Astrocyte (in vitro differentiated cells and primary cell): ENCODE measurements around the gene MTMR6. TPM values are rescaled to one million over a fixed set of nuclear protein-coding genes. Genes with fewer than 3 reads are reported as not detected.
A peak's percentile ranks its signal among the peaks of the same experiment; 100 is the strongest.

Source experiments
- DNase-seq: peaks from one replicate; pipeline ENCODE4 v3.0.0-alpha.2; 2010; ENCODE audit warnings: low read depth
- FAIRE-seq: peaks from 2 replicates; lab custom pipeline; 2011; peaks lifted over from hg19 to GRCh38; lab: Jason Lieb, UNC
- H2AFZ ChIP-seq: 2 replicates; pipeline ENCODE4 v1.6.0; 2012; ENCODE audit warnings: low read depth, low read length, inconsistent platforms
- H3K27ac ChIP-seq: 2 replicates; pipeline ENCODE4 v1.5.1; 2011; ENCODE audit warnings: low read depth, low read length, inconsistent platforms
- H3K27me3 ChIP-seq: 2 replicates; pipeline ENCODE4 v1.6.0; 2011; ENCODE audit warnings: low read length, inconsistent platforms; ENCODE audit not compliant: insufficient read depth
- H3K36me3 ChIP-seq: 2 replicates; pipeline ENCODE4 v1.5.1; 2011; ENCODE audit warnings: low read length, inconsistent platforms; ENCODE audit not compliant: insufficient read depth
- H3K4me1 ChIP-seq: 2 replicates; pipeline ENCODE4 v1.5.1; 2011; ENCODE audit warnings: low read length, inconsistent platforms; ENCODE audit not compliant: insufficient read depth
- H3K4me2 ChIP-seq: 2 replicates; pipeline ENCODE4 v1.6.0; 2012; ENCODE audit warnings: low read length, inconsistent platforms
- H3K4me3 ChIP-seq: 2 replicates; pipeline ENCODE4 v1.5.1; 2011; ENCODE audit warnings: low read depth, mild to moderate bottlenecking, low read length, inconsistent platforms; ENCODE audit not compliant: insufficient read depth
- H3K79me2 ChIP-seq: 2 replicates; pipeline ENCODE4 v1.6.0; 2012; ENCODE audit warnings: mild to moderate bottlenecking, low read length, inconsistent platforms; ENCODE audit not compliant: insufficient read depth
- H3K9ac ChIP-seq: 2 replicates; pipeline ENCODE4 v1.6.0; 2012; ENCODE audit warnings: mild to moderate bottlenecking, low read length, inconsistent platforms
- H3K9me3 ChIP-seq: 2 replicates; pipeline ENCODE4 v1.5.1; 2012; ENCODE audit warnings: low read depth, mild to moderate bottlenecking, low read length, inconsistent platforms; ENCODE audit not compliant: insufficient read depth
- H4K20me1 ChIP-seq: 2 replicates; pipeline ENCODE4 v1.6.0; 2012; ENCODE audit warnings: low read length, inconsistent platforms; ENCODE audit not compliant: insufficient read depth
- H3K27ac Mint-ChIP-seq: one replicate; pipeline ENCODE4 v1.8.0; 2021; ENCODE audit warnings: mild to moderate bottlenecking, mixed read lengths; ENCODE audit not compliant: unreplicated experiment
- H3K27me3 Mint-ChIP-seq: one replicate; pipeline ENCODE4 v1.8.0; 2021; ENCODE audit warnings: low read depth, mixed read lengths; ENCODE audit not compliant: unreplicated experiment
- H3K36me3 Mint-ChIP-seq: one replicate; pipeline ENCODE4 v1.8.0; 2021; ENCODE audit warnings: low read depth, mixed read lengths; ENCODE audit not compliant: unreplicated experiment
- H3K4me1 Mint-ChIP-seq: one replicate; pipeline ENCODE4 v1.8.0; 2021; ENCODE audit warnings: low read depth, mixed read lengths; ENCODE audit not compliant: unreplicated experiment
- H3K4me3 Mint-ChIP-seq: one replicate; pipeline ENCODE4 v1.8.0; 2021; ENCODE audit warnings: mild to moderate bottlenecking, moderate library complexity, mixed read lengths; ENCODE audit not compliant: unreplicated experiment
- H3K9me3 Mint-ChIP-seq: one replicate; pipeline ENCODE4 v1.8.0; 2021; ENCODE audit warnings: mild to moderate bottlenecking, mixed read lengths; ENCODE audit not compliant: unreplicated experiment
- EZH2 ChIP-seq: IDR thresholded peaks from 2 replicates; pipeline ENCODE4 v1.6.1; 2012; ENCODE audit warnings: mild to moderate bottlenecking, low read length, inconsistent platforms; ENCODE audit not compliant: insufficient read depth
- total RNA-seq: library from RNA; stranded (reverse); gene quantifications from 2 replicates; pipeline ENCODE4 v1.2.1, GENCODE V29; 2021
- TF ChIP-seq, protein P1 (sequence below): IDR thresholded peaks from 2 replicates; pipeline ENCODE4 v1.5.1; 2011; ENCODE audit warnings: low read depth, mild to moderate bottlenecking, inconsistent platforms, low read length, moderate library complexity; ENCODE audit not compliant: insufficient read depth

Gene MTMR6
- total RNA-seq, 1 donor from 2014 or later, result 18.5 TPM

DNA sequence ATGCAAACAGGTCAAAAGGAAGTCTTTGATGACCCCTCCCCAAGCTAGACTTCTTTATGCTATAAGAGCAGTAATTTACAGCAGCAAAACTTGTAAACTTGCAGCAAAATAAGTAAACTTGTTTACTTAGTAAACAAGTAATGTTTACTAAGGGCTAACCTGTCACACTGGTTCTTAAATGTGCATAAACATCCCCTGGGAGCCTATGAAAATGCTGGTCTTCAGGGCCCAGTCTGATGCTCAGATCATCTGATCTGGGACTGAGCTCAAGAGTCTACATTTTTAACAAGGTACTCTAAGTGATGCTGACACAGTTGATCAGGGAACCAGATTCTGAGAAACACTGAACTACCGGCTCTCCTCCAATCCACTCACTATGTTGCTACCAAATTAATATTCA is 53.4 kb downstream of the MTMR6 start:
- no peak overlapping the region for H3K4me3 Mint-ChIP-seq
- Histone ChIP-seq H3K4me2 (no peak overlapping the region), H3K27ac (no peak overlapping the region), H3K4me1 (no peaks in the 10 kb centered on the region), H3K9me3 (no peaks in the 10 kb centered on the region), H3K4me3 (no peak overlapping the region), H3K79me2 (no peaks in the 10 kb centered on the region), H3K9ac (no peak overlapping the region), H3K27me3 (no peaks in the 10 kb centered on the region), H4K20me1 (no peaks in the 10 kb centered on the region), H3K36me3 (no peaks in the 10 kb centered on the region), H2AFZ (no peak overlapping the region)
- no peaks in the 10 kb centered on the region for H3K4me1 Mint-ChIP-seq
- TF ChIP-seq EZH2, result no peak
- TF ChIP-seq, protein P1, sequence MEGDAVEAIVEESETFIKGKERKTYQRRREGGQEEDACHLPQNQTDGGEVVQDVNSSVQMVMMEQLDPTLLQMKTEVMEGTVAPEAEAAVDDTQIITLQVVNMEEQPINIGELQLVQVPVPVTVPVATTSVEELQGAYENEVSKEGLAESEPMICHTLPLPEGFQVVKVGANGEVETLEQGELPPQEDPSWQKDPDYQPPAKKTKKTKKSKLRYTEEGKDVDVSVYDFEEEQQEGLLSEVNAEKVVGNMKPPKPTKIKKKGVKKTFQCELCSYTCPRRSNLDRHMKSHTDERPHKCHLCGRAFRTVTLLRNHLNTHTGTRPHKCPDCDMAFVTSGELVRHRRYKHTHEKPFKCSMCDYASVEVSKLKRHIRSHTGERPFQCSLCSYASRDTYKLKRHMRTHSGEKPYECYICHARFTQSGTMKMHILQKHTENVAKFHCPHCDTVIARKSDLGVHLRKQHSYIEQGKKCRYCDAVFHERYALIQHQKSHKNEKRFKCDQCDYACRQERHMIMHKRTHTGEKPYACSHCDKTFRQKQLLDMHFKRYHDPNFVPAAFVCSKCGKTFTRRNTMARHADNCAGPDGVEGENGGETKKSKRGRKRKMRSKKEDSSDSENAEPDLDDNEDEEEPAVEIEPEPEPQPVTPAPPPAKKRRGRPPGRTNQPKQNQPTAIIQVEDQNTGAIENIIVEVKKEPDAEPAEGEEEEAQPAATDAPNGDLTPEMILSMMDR, result no peak
- DNase-seq (no peak), FAIRE-seq (no peak)
- H3K9me3 Mint-ChIP-seq, result peaks cover 2% of the 10 kb centered on the region
- peaks cover 3% of the 10 kb centered on the region for H3K36me3 Mint-ChIP-seq
- no peak overlapping the region for H3K27ac Mint-ChIP-seq
- peaks cover 5% of the 10 kb centered on the region for H3K27me3 Mint-ChIP-seq

DNA sequence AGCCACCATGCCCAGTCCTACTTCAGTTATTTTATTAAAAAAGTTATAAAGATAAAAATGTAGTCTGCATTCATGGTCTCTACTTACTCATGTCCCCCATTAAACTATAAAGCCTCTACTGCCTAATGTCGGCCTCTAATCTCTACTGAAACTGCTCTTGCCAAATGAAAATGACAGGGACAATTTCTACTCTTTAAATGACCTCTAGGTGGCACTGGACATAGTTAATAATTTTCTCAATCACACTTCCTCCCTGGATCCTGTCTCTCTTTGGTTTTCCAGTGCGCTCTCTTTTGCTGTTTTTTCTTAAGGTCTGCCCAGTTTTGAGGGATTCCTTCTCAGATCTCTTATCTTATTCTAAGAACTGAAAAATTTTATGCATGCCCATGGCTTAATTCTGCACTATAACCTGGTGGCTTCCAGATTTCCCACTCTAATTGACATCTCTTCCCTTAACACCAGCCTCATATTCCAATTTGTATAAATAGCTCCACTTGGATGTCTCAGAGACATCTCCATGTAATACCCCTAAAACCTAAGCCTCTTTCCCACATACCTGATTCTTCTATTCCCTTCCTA is 54.3 kb downstream of the MTMR6 start:
- no peak overlapping the region for H3K4me2 ChIP-seq
- FAIRE-seq, result no peak
- H3K79me2 ChIP-seq, result no peaks in the 10 kb centered on the region
- peaks cover 3% of the 10 kb centered on the region for H3K36me3 Mint-ChIP-seq
- H3K4me3 ChIP-seq, result no peak overlapping the region
- TF ChIP-seq, protein P1, result peak; percentile 50
- TF ChIP-seq EZH2, result no peak
- H3K4me1 Mint-ChIP-seq, result no peaks in the 10 kb centered on the region
- no peak overlapping the region for H3K9ac ChIP-seq
- no peak overlapping the region for H3K4me3 Mint-ChIP-seq
- no peaks in the 10 kb centered on the region for H3K27me3 ChIP-seq
- peaks cover 2% of the 10 kb centered on the region for H3K9me3 Mint-ChIP-seq
- no peak overlapping the region for H3K27ac Mint-ChIP-seq
- no peak overlapping the region for H2AFZ ChIP-seq
- no peak overlapping the region for H3K27ac ChIP-seq
- H3K27me3 Mint-ChIP-seq, result peaks cover 8% of the 10 kb centered on the region
- H3K36me3 ChIP-seq, result no peaks in the 10 kb centered on the region
- no peaks in the 10 kb centered on the region for H3K9me3 ChIP-seq
- DNase-seq, result no peak
- no peaks in the 10 kb centered on the region for H4K20me1 ChIP-seq
- H3K4me1 ChIP-seq, result no peaks in the 10 kb centered on the region

DNA sequence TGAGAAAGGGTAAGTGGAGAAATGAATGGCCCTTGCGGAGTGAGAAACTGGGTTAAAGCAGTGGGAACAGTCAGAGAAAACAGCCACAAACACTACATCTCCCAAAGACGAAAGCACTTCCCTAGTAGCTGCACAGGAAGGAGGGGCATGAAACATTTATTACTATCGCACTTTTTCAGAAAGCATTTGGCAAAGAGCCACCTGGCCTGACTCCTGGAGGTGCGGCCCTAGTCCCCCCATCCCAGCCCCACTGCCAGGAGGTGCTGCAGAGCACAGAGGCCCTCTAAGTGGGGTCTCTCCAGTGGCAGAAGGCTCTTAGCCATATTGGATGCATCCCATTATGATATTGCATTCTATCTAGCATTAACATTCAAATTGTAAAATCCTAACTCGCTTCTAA is 55.8 kb downstream of the MTMR6 start:
- H3K27me3 Mint-ChIP-seq, result peaks cover 13% of the 10 kb centered on the region
- H3K27ac ChIP-seq, result no peak overlapping the region
- no peak overlapping the region for H3K4me3 ChIP-seq
- no peak overlapping the region for H3K9ac ChIP-seq
- no peak overlapping the region for H2AFZ ChIP-seq
- DNase-seq (no peak), FAIRE-seq (no peak)
- no peaks in the 10 kb centered on the region for H3K9me3 ChIP-seq
- H3K4me2 ChIP-seq, result no peak overlapping the region
- H3K36me3 Mint-ChIP-seq, result peaks cover 2% of the 10 kb centered on the region
- H3K27ac Mint-ChIP-seq, result no peak overlapping the region
- no peaks in the 10 kb centered on the region for H3K36me3 ChIP-seq
- TF ChIP-seq EZH2, result no peak
- TF ChIP-seq, protein P1, result no peak
- no peaks in the 10 kb centered on the region for H3K79me2 ChIP-seq
- H3K4me1 ChIP-seq, result no peaks in the 10 kb centered on the region
- H3K9me3 Mint-ChIP-seq, result peaks cover 2% of the 10 kb centered on the region
- H3K4me3 Mint-ChIP-seq, result no peak overlapping the region
- no peaks in the 10 kb centered on the region for H3K27me3 ChIP-seq
- H3K4me1 Mint-ChIP-seq, result no peaks in the 10 kb centered on the region
- H4K20me1 ChIP-seq, result no peaks in the 10 kb centered on the region
